Measurements from ENCODE around the gene MED13.

The MED13 gene

DNA sequence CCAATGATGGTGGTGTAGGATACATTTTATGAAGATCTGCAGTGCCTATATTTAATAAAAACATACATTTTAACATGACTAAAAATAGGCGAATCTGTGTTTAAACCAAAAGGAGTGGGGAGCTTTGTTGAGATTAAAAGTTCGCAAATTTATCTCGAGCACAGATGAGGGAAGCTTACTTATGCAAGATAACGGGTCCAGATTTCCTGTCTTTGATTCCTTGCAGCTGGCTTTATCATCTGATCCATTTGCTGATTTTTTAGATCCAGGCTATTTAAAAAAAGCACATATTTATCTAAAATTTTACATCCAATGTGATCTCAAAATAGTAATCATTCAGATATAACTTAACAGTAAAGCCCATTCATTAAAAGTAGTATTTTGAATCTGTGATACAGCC, 80.3 kb downstream of the MED13 start:
- Histone ChIP-seq H3K4me1 (ENCODE audit: control extremely low read depth in 1 of 4, control insufficient read depth in 4 of 4, insufficient read depth in 4 of 4, low read length in 3 of 4) (peaks cover 0 to 4% (median 0%) of the 10 kb centered on the region in 4 experiments), H3K4me3 (ENCODE audit: control insufficient read depth in 1 of 7, extremely low read depth in 1 of 7, insufficient read depth in 4 of 7, low read depth in 2 of 7, low read length in 6 of 7) (no peak overlapping the region), H3K36me3 (ENCODE audit: control insufficient read depth in 4 of 4, insufficient read depth in 4 of 4, low read length in 3 of 4) (peaks cover 27 to 70% (median 47%) of the 10 kb centered on the region in 4 experiments), H3K27me3 (replicated peaks in 2 of 5; ENCODE audit: control insufficient read depth in 4 of 5, insufficient read depth in 5 of 5, low read length in 4 of 5) (no peaks in the 10 kb centered on the region), H3K9me3 (ENCODE audit: control extremely low read depth in 1 of 5, control insufficient read depth in 4 of 5, insufficient read depth in 2 of 5, low read depth in 1 of 5, low read length in 4 of 5) (no peaks in the 10 kb centered on the region), H3K27ac (ENCODE audit: insufficient read depth in 1 of 2, low read depth in 1 of 2, low read length in 2 of 2, poor library complexity in 1 of 2, severe bottlenecking in 2 of 2) (no peak overlapping the region)
- ChIA-PET CTCF (no interaction called here), POLR2A (no interaction called here)
- WGBS (ENCODE audit: insufficient coverage): 7% methylated on average over 3 of the region's 4 CpGs
- peak; percentile 11 to 54 (median 37) for DNase-seq

- Histone ChIP-seq H3K27ac (ENCODE audit: insufficient read depth in 1 of 2, low read depth in 1 of 2, low read length in 2 of 2, poor library complexity in 1 of 2, severe bottlenecking in 2 of 2) (no peak overlapping the region), H3K9me3 (ENCODE audit: control extremely low read depth in 1 of 5, control insufficient read depth in 4 of 5, insufficient read depth in 2 of 5, low read depth in 1 of 5, low read length in 4 of 5) (no peaks in the 10 kb centered on the region), H3K27me3 (replicated peaks in 2 of 5; ENCODE audit: control insufficient read depth in 4 of 5, insufficient read depth in 5 of 5, low read length in 4 of 5) (no peaks in the 10 kb centered on the region), H3K4me1 (ENCODE audit: control extremely low read depth in 1 of 4, control insufficient read depth in 4 of 4, insufficient read depth in 4 of 4, low read length in 3 of 4) (peaks cover 0 to 4% (median 0%) of the 10 kb centered on the region in 4 experiments), H3K36me3 (ENCODE audit: control insufficient read depth in 4 of 4, insufficient read depth in 4 of 4, low read length in 3 of 4) (peaks cover 20 to 75% (median 50%) of the 10 kb centered on the region in 4 experiments), H3K4me3 (ENCODE audit: control insufficient read depth in 1 of 7, extremely low read depth in 1 of 7, insufficient read depth in 4 of 7, low read depth in 2 of 7, low read length in 6 of 7) (no peak overlapping the region)
- ChIA-PET POLR2A (no interaction called here), CTCF (no interaction called here)
- no peak for DNase-seq
Measured at GRCh38 chr17:61981323-61981722, 83.8 kb downstream of the MED13 start.

- ChIA-PET CTCF (no interaction called here), POLR2A (no interaction called here)
- DNase-seq: no peak
- H3K27ac ChIP-seq (ENCODE audit: insufficient read depth in 1 of 2, low read depth in 1 of 2, low read length in 2 of 2, poor library complexity in 1 of 2, severe bottlenecking in 2 of 2): no peak overlapping the region
- no peak overlapping the region for H3K4me3 ChIP-seq (ENCODE audit: control insufficient read depth in 1 of 7, extremely low read depth in 1 of 7, insufficient read depth in 4 of 7, low read depth in 2 of 7, low read length in 6 of 7)
- peaks cover 18 to 74% (median 50%) of the 10 kb centered on the region in 4 experiments for H3K36me3 ChIP-seq (ENCODE audit: control insufficient read depth in 4 of 4, insufficient read depth in 4 of 4, low read length in 3 of 4)
- H3K27me3 ChIP-seq (replicated peaks in 2 of 5; ENCODE audit: control insufficient read depth in 4 of 5, insufficient read depth in 5 of 5, low read length in 4 of 5): no peaks in the 10 kb centered on the region
- peaks cover 0 to 4% (median 0%) of the 10 kb centered on the region in 4 experiments for H3K4me1 ChIP-seq (ENCODE audit: control extremely low read depth in 1 of 4, control insufficient read depth in 4 of 4, insufficient read depth in 4 of 4, low read length in 3 of 4)
- no peaks in the 10 kb centered on the region for H3K9me3 ChIP-seq (ENCODE audit: control extremely low read depth in 1 of 5, control insufficient read depth in 4 of 5, insufficient read depth in 2 of 5, low read depth in 1 of 5, low read length in 4 of 5)
- WGBS (ENCODE audit: insufficient coverage): 98% methylated on average over 4 of the region's 5 CpGs
Measured at GRCh38 chr17:61980535-61980934, 84.5 kb downstream of the MED13 start.

DNA sequence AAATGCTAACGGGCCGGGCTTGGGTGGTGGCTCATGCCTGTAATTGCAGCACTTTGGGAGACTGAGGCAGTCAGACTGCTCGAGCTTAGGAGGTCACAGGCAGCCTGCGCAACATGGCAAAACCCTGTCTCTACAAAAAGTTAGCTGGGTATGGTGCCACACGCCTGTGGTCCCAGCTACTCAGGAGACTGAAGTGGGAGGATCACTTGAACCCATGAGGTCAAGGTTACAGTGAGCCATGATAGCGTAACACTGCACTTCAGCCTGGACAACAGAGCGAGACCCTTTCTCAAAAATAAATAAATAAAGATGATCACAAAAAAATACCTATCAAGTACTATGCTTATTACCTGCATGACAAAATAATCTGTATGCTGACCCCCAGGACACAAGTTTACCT, 91.0 kb downstream of the MED13 start:
- Histone ChIP-seq H3K27me3 (replicated peaks in 2 of 5; ENCODE audit: control insufficient read depth in 4 of 5, insufficient read depth in 5 of 5, low read length in 4 of 5) (no peaks in the 10 kb centered on the region), H3K27ac (ENCODE audit: insufficient read depth in 1 of 2, low read depth in 1 of 2, low read length in 2 of 2, poor library complexity in 1 of 2, severe bottlenecking in 2 of 2) (peak overlapping the region in 1 of 2 experiments; percentile 0), H3K4me1 (ENCODE audit: control extremely low read depth in 1 of 4, control insufficient read depth in 4 of 4, insufficient read depth in 4 of 4, low read length in 3 of 4) (peaks cover 0 to 4% (median 1%) of the 10 kb centered on the region in 4 experiments), H3K36me3 (ENCODE audit: control insufficient read depth in 4 of 4, insufficient read depth in 4 of 4, low read length in 3 of 4) (peaks cover 11 to 57% (median 29%) of the 10 kb centered on the region in 4 experiments), H3K4me3 (ENCODE audit: control insufficient read depth in 1 of 7, extremely low read depth in 1 of 7, insufficient read depth in 4 of 7, low read depth in 2 of 7, low read length in 6 of 7) (no peak overlapping the region), H3K9me3 (ENCODE audit: control extremely low read depth in 1 of 5, control insufficient read depth in 4 of 5, insufficient read depth in 2 of 5, low read depth in 1 of 5, low read length in 4 of 5) (no peaks in the 10 kb centered on the region)
- POLR2A ChIA-PET: interaction anchor here (0.6 kb wide), 1 partner anchor 14 kb away, joined by 3 read pairs; no protein-coding TSS in a partner anchor
- CTCF ChIA-PET: interaction anchor here (0.7 kb wide), 1 partner anchor 14 kb away, joined by 3 read pairs; no protein-coding TSS in a partner anchor
- no peak for DNase-seq
- 91% methylated on average over 6 of the region's 7 CpGs for WGBS (ENCODE audit: insufficient coverage)

GRCh38 chr17:61972311-61972710, 92.8 kb downstream of the MED13 start:
- Histone ChIP-seq H3K9me3 (ENCODE audit: control extremely low read depth in 1 of 5, control insufficient read depth in 4 of 5, insufficient read depth in 2 of 5, low read depth in 1 of 5, low read length in 4 of 5) (no peaks in the 10 kb centered on the region), H3K4me3 (ENCODE audit: control insufficient read depth in 1 of 7, extremely low read depth in 1 of 7, insufficient read depth in 4 of 7, low read depth in 2 of 7, low read length in 6 of 7) (no peak overlapping the region), H3K4me1 (ENCODE audit: control extremely low read depth in 1 of 4, control insufficient read depth in 4 of 4, insufficient read depth in 4 of 4, low read length in 3 of 4) (peaks cover 0 to 4% (median 1%) of the 10 kb centered on the region in 4 experiments), H3K27me3 (replicated peaks in 2 of 5; ENCODE audit: control insufficient read depth in 4 of 5, insufficient read depth in 5 of 5, low read length in 4 of 5) (no peaks in the 10 kb centered on the region), H3K36me3 (ENCODE audit: control insufficient read depth in 4 of 4, insufficient read depth in 4 of 4, low read length in 3 of 4) (peaks cover 15 to 58% (median 35%) of the 10 kb centered on the region in 4 experiments), H3K27ac (ENCODE audit: insufficient read depth in 1 of 2, low read depth in 1 of 2, low read length in 2 of 2, poor library complexity in 1 of 2, severe bottlenecking in 2 of 2) (no peak overlapping the region)
- ChIA-PET CTCF (no interaction called here), POLR2A (interaction anchor here (0.6 kb wide), 1 partner anchor 42 kb away, joined by 3 read pairs; no protein-coding TSS in a partner anchor)
- no peak for DNase-seq

- 100% methylated on average over 1 of the region's 1 CpG for WGBS (ENCODE audit: insufficient coverage)
- H3K4me1 ChIP-seq (ENCODE audit: control extremely low read depth in 1 of 4, control insufficient read depth in 4 of 4, insufficient read depth in 4 of 4, low read length in 3 of 4): peaks cover 0 to 5% (median 3%) of the 10 kb centered on the region in 4 experiments
- no peak overlapping the region for H3K27ac ChIP-seq (ENCODE audit: insufficient read depth in 1 of 2, low read depth in 1 of 2, low read length in 2 of 2, poor library complexity in 1 of 2, severe bottlenecking in 2 of 2)
- H3K36me3 ChIP-seq (ENCODE audit: control insufficient read depth in 4 of 4, insufficient read depth in 4 of 4, low read length in 3 of 4): peaks cover 19 to 55% (median 37%) of the 10 kb centered on the region in 4 experiments
- no peaks in the 10 kb centered on the region for H3K27me3 ChIP-seq (replicated peaks in 2 of 5; ENCODE audit: control insufficient read depth in 4 of 5, insufficient read depth in 5 of 5, low read length in 4 of 5)
- DNase-seq: peak in 1 of 3 donors; percentile 3
- H3K9me3 ChIP-seq (ENCODE audit: control extremely low read depth in 1 of 5, control insufficient read depth in 4 of 5, insufficient read depth in 2 of 5, low read depth in 1 of 5, low read length in 4 of 5): no peaks in the 10 kb centered on the region
- no peak overlapping the region for H3K4me3 ChIP-seq (ENCODE audit: control insufficient read depth in 1 of 7, extremely low read depth in 1 of 7, insufficient read depth in 4 of 7, low read depth in 2 of 7, low read length in 6 of 7)
- POLR2A ChIA-PET: interaction anchor here (0.6 kb wide), 1 partner anchor 67 kb away, joined by 5 read pairs; no protein-coding TSS in a partner anchor
- CTCF ChIA-PET: no interaction called here
Measured at GRCh38 chr17:61970030-61970429, 95.0 kb downstream of the MED13 start.

DNA sequence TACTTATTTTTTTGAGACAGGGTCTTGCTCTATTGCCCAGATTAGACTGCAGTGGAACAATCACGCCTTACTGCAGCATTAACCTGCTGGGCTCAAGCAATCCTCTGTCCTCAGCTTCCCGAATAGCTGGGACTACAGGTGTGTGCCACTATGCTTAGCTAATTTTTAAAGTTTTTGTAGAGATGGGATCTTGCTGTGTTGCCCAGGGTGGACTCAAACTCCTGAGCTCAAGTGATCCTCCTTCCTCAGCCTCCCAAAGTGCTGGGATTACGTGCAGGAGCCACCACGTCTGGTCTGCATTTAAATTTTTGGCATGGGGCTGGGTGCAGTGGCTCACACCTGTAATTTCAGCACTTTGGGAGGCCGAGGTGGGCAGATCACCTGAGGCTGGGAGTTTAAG, 96.3 kb downstream of the MED13 start:
- no peak for DNase-seq
- H3K4me3 ChIP-seq (ENCODE audit: control insufficient read depth in 1 of 7, extremely low read depth in 1 of 7, insufficient read depth in 4 of 7, low read depth in 2 of 7, low read length in 6 of 7): no peak overlapping the region
- H3K4me1 ChIP-seq (ENCODE audit: control extremely low read depth in 1 of 4, control insufficient read depth in 4 of 4, insufficient read depth in 4 of 4, low read length in 3 of 4): peaks cover 0 to 5% (median 3%) of the 10 kb centered on the region in 4 experiments
- H3K27ac ChIP-seq (ENCODE audit: insufficient read depth in 1 of 2, low read depth in 1 of 2, low read length in 2 of 2, poor library complexity in 1 of 2, severe bottlenecking in 2 of 2): no peak overlapping the region
- 100% methylated on average over 4 of the region's 5 CpGs for WGBS (ENCODE audit: insufficient coverage)
- peaks cover 23 to 63% (median 40%) of the 10 kb centered on the region in 4 experiments for H3K36me3 ChIP-seq (ENCODE audit: control insufficient read depth in 4 of 4, insufficient read depth in 4 of 4, low read length in 3 of 4)
- H3K27me3 ChIP-seq (replicated peaks in 2 of 5; ENCODE audit: control insufficient read depth in 4 of 5, insufficient read depth in 5 of 5, low read length in 4 of 5): no peaks in the 10 kb centered on the region
- no peaks in the 10 kb centered on the region for H3K9me3 ChIP-seq (ENCODE audit: control extremely low read depth in 1 of 5, control insufficient read depth in 4 of 5, insufficient read depth in 2 of 5, low read depth in 1 of 5, low read length in 4 of 5)
- POLR2A ChIA-PET: no interaction called here
- CTCF ChIA-PET: interaction anchor here (0.6 kb wide), 1 partner anchor 81 kb away, joined by 3 read pairs; no protein-coding TSS in a partner anchor
